Adrenal gland (tissue), 12 donors: ENCODE results near the gene CDC5L. TPM values are rescaled to one million over a fixed set of nuclear protein-coding genes. Genes with fewer than 3 reads are reported as not detected.

Experiments
- DNase-seq, 7 donors: peaks; one replicate each; pipeline ENCODE4 v3.0.0-alpha.2; 2019 to 2020
- H3K27ac ChIP-seq, 5 donors: fragments of 200-600 bp; sonication (generic) in 4 of 5; 1 replicate in 3 of 5; 2 replicates in 2 of 5; pipeline versions ENCODE4 v1.5.1 to v1.8.0; 2016 to 2020; ENCODE audit warnings: mild to moderate bottlenecking in 1 of 5
- H3K27me3 ChIP-seq: fragments of 200-600 bp; 2 replicates; pipeline ENCODE4 v1.8.0; 2021
- H3K36me3 ChIP-seq, 2 donors: fragments of 200-600 bp; replicated peaks in 1 of 2; 1 replicate in 1 of 2; 2 replicates in 1 of 2; pipeline versions ENCODE4 v1.5.1 to v1.8.0; 2018 to 2022
- H3K4me1 ChIP-seq, 2 donors: fragments of 200-600 bp; replicated peaks in 1 of 2; 1 replicate in 1 of 2; 2 replicates in 1 of 2; pipeline versions ENCODE4 v1.5.1 to v1.8.0; 2018 to 2021
- H3K4me3 ChIP-seq, 4 donors: fragments of 200-600 bp; sonication (generic) in 3 of 4; one replicate each; pipeline ENCODE4 v1.5.1; 2016 to 2018
- H3K9me3 ChIP-seq, 3 donors: fragments of 200-600 bp; sonication (generic) in 1 of 3; replicated peaks in 1 of 3; 1 replicate in 2 of 3; 2 replicates in 1 of 3; pipeline versions ENCODE4 v1.5.1 to v1.8.0; 2016 to 2021
- CTCF ChIP-seq, 6 experiments: fragments of 450-650 bp in 4 of 6; fragments of 200-600 bp in 2 of 6; sonication (generic) in 1 of 6; IDR thresholded peaks; 1 replicate in 5 of 6; 2 replicates in 1 of 6; pipeline versions ENCODE4 v1.5.1 to v1.8.0; 2016 to 2021; ENCODE audit warnings: antibody characterized with exemption in 6 of 6, mild to moderate bottlenecking in 2 of 6, moderate library complexity in 1 of 6
- POLR2A ChIP-seq, 2 donors: fragments of 450-650 bp; IDR thresholded peaks; one replicate each; pipeline ENCODE4 v1.6.1; 2017; ENCODE audit warnings: antibody characterized with exemption in 2 of 2, mild to moderate bottlenecking in 2 of 2, moderate library complexity in 1 of 2
- WGBS, 4 donors: extraction: QIAGEN DNeasy Blood & Tissue Kit in 2 of 4; methylation state at CpG; one replicate each; pipeline versions ENCODE4 v1.1.5 to v1.1.7; 2013 to 2017; 5-methylcytosine and 5-hydroxymethylcytosine counted together
- intact Hi-C, 2 donors: fragments of 100-400 bp; cut with DNase I; formaldehyde crosslinking; loops; one replicate each; pipeline versions ENCODE4 v1.14.1 to v1.15.0; 2022 to 2023
- polyA plus RNA-seq, 3 donors: library from polyadenylated mRNA; stranded (reverse); fragments of 200-250 nt in 2 of 3; fragments of 350-450 nt in 1 of 3; fragmentation: Illumina TruSeq in 1 of 3; extraction: RNeasy Lipid Tissue Mini Kit (QIAGEN cat#74804) in 1 of 3; gene quantifications; one replicate each; pipeline ENCODE4 v1.2.3, GENCODE V29; 2013 to 2014
- total RNA-seq, 9 donors: library from RNA; depleted of rRNA in 4 of 9; stranded (reverse); fragments of >200 nt in 4 of 9; fragments of 120-200 nt in 1 of 9; fragmentation: NEBNext Ultra II Directional in 1 of 9; extraction: Animal tissue kit (Norgen Biotek cat#: 25700) in 1 of 9; gene quantifications; one replicate each; pipeline versions ENCODE4 v1.1.0 to v1.2.4, GENCODE V29; 2013 to 2023
- donor health status: healthy with polysubstance abuse.
- donor health status: Bipolar disorder and iron deficiency.
- donor health status: DM: yes; HTN: yes; CAD: no.
- donor health status: DM: no; HTN: no; CAD: no.
- donor health status: DM: no; HTN: no; CAD: no.
- donor health status: DM: yes; HTN: yes; CAD: no.

The CDC5L gene
- total and polyA plus RNA-seq, 12 donors = 5.6 to 39.3 (median 20.8) TPM

DNA sequence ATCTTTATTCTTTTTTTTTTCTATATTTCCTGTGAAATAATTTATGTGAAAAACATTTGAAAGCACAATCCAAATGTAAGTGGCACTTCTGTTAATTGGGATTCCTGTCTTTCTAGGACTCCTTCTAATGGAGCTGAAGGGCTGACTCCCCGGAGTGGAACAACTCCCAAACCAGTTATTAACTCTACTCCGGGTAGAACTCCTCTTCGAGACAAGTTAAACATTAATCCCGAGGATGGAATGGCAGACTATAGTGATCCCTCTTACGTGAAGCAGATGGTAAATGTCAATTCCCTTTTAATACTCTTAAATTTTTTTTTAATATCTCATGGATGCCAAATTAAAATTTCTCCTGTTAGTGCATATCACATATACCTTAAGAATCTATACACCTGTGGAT is 35.0 kb downstream of the CDC5L start:
- intact Hi-C loops = no loop called here
- WGBS, 4 donors = 88 to 96% (median 92%) methylated on average over 5 of the region's 5 CpGs
- no peaks in the 10 kb centered on the region for H3K9me3 ChIP-seq
- H3K4me1 ChIP-seq = no peaks in the 10 kb centered on the region
- H3K27ac ChIP-seq = no peak overlapping the region
- H3K27me3 ChIP-seq = no peaks in the 10 kb centered on the region
- peaks cover 0 to 71% of the 10 kb centered on the region in 2 donors for H3K36me3 ChIP-seq
- no peak for DNase-seq
- H3K4me3 ChIP-seq = no peak overlapping the region
- TF ChIP-seq POLR2A (IDR thresholded peaks at IDR 0.05) (no peak), CTCF (IDR thresholded peaks at IDR 0.05) (no peak)

DNA sequence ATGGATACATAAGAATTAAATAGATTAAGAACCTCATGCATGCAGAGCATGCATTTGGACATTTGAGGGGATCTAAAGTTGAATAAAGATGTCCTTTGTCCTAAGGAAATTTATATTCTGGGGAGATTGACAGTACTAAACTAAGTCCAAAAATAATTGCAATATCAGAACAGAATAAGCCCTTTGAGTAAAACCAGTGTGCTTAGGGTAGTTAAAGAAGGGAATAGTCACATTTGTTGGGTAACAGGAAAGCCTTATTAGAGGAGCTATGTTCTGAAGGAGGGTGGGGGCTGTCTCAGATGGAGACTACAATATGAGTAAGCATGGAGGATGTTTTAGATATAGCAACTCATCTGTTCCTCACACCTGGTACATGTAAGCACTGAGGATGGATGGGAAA is 35.8 kb downstream of the CDC5L start:
- no peak for DNase-seq
- no peaks in the 10 kb centered on the region for H3K4me1 ChIP-seq
- no peaks in the 10 kb centered on the region for H3K27me3 ChIP-seq
- TF ChIP-seq POLR2A (IDR thresholded peaks at IDR 0.05) (no peak), CTCF (IDR thresholded peaks at IDR 0.05) (no peak)
- no peak overlapping the region for H3K27ac ChIP-seq
- H3K4me3 ChIP-seq = no peak overlapping the region
- intact Hi-C loops = no loop called here
- no peaks in the 10 kb centered on the region for H3K9me3 ChIP-seq
- peaks cover 0 to 71% of the 10 kb centered on the region in 2 donors for H3K36me3 ChIP-seq

DNA sequence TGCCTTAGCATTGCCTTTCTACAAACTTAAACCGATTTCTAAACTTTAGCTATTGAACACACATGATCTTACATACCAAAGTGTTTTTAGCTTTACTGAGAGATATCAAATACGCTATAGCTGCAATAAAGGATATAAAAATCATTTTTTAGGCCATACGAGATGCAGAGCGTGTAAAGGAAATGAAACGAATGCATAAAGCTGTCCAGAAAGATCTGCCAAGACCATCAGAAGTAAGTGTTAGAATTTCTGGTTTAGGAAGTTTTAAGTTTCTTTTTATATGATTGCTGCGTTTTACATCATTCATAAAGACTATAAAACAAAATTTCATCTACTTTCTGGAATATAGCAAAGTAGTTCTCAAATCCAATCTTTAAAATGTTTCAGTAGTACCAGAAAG is 38.4 kb downstream of the CDC5L start:
- H3K36me3 ChIP-seq = peaks cover 0 to 59% of the 10 kb centered on the region in 2 donors
- intact Hi-C loops = no loop called here
- TF ChIP-seq POLR2A (IDR thresholded peaks at IDR 0.05) (no peak), CTCF (IDR thresholded peaks at IDR 0.05) (no peak)
- H3K4me1 ChIP-seq = peaks cover 0 to 6% of the 10 kb centered on the region in 2 donors
- H3K4me3 ChIP-seq = no peak overlapping the region
- 92 to 95% (median 94%) methylated on average over 6 of the region's 6 CpGs for WGBS, 4 donors
- DNase-seq = no peak
- no peak overlapping the region for H3K27ac ChIP-seq
- no peaks in the 10 kb centered on the region for H3K9me3 ChIP-seq
- H3K27me3 ChIP-seq = no peaks in the 10 kb centered on the region

DNA sequence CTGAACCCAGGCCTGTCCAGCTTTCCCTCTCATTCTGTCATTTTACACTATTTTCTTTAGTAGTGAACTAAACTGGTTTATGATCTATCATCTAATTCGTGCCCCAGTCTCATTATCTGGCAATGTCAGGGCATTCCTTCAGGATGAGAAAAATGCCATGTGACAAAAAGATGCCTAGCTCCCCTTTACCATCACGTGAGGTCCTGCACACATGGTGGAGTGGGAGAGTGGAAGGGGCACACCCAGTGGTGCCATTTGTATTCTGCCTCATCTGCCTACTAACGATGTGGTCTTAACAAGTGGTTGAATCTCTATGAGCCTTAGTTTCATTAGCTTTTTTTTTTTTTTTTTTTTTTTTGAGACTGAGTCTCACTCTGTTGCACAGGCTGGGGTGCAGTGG is 41.2 kb downstream of the CDC5L start:
- H3K4me1 ChIP-seq = peaks cover 0 to 6% of the 10 kb centered on the region in 2 donors
- H3K27me3 ChIP-seq = no peaks in the 10 kb centered on the region
- no peak overlapping the region for H3K4me3 ChIP-seq
- H3K27ac ChIP-seq = no peak overlapping the region
- 67 to 82% (median 78%) methylated on average over 3 of the region's 3 CpGs for WGBS, 4 donors
- TF ChIP-seq POLR2A (IDR thresholded peaks at IDR 0.05) (no peak), CTCF (IDR thresholded peaks at IDR 0.05) (no peak)
- no peaks in the 10 kb centered on the region for H3K9me3 ChIP-seq
- peaks cover 0 to 42% of the 10 kb centered on the region in 2 donors for H3K36me3 ChIP-seq
- DNase-seq = no peak
- intact Hi-C loops = no loop called here
